HUDEP-2 (cell line): ENCODE measurements around the gene SRGAP1.
"Not testable (repeated sequence)": the region's sequence is repeated elsewhere in the genome, so short reads cannot be mapped to it uniquely, and the experiment has no call there.

Source experiments
- DNase-seq, 76 experiments: peaks; one replicate each; lab custom pipeline; 2025; ENCODE audit not compliant: unreplicated experiment in 76 of 76; lab: John Stamatoyannopoulos, UW

Gene SRGAP1

GRCh38 chr12:64034056-64034455 lies 189.6 kb downstream of the SRGAP1 start:
- not testable (repeated sequence) for DNase-seq

- DNase-seq: no peak
These were observed 190.5 kb downstream of the SRGAP1 start for GRCh38 chr12:64034901-64035576.

GRCh38 chr12:64036414-64036813 lies 191.9 kb downstream of the SRGAP1 start:
- DNase-seq: no peak

GRCh38 chr12:64039281-64039871 lies 194.9 kb downstream of the SRGAP1 start:
- no peak for DNase-seq

GRCh38 chr12:64042911-64043310 lies 198.4 kb downstream of the SRGAP1 start:
- DNase-seq: no peak

- DNase-seq: no peak
These were observed 199.7 kb downstream of the SRGAP1 start for GRCh38 chr12:64044191-64044590.

GRCh38 chr12:64051057-64051456 lies 206.6 kb downstream of the SRGAP1 start:
- no peak for DNase-seq

GRCh38 chr12:64053117-64053516 lies 208.6 kb downstream of the SRGAP1 start:
- no peak for DNase-seq

GRCh38 chr12:64054079-64054520 lies 209.6 kb downstream of the SRGAP1 start:
- no peak for DNase-seq

- DNase-seq: no peak
These were observed 212.2 kb downstream of the SRGAP1 start for GRCh38 chr12:64056741-64057140.

- no peak for DNase-seq
These were observed 213.2 kb downstream of the SRGAP1 start for GRCh38 chr12:64057706-64058105.

GRCh38 chr12:64058541-64059265 lies 214.2 kb downstream of the SRGAP1 start:
- DNase-seq: no peak

GRCh38 chr12:64059685-64060084 lies 215.2 kb downstream of the SRGAP1 start:
- DNase-seq: no peak

GRCh38 chr12:64061868-64062375 lies 217.4 kb downstream of the SRGAP1 start:
- DNase-seq: no peak

GRCh38 chr12:64063121-64063520 lies 218.6 kb downstream of the SRGAP1 start:
- no peak for DNase-seq

- no peak for DNase-seq
These were observed 219.7 kb downstream of the SRGAP1 start for GRCh38 chr12:64064240-64064639.

- DNase-seq: no peak
These were observed 220.2 kb downstream of the SRGAP1 start for GRCh38 chr12:64064706-64065105.

GRCh38 chr12:64065881-64066451 lies 221.5 kb downstream of the SRGAP1 start:
- no peak for DNase-seq

GRCh38 chr12:64066776-64067175 lies 222.3 kb downstream of the SRGAP1 start:
- no peak for DNase-seq

- DNase-seq: no peak
These were observed 226.0 kb downstream of the SRGAP1 start for GRCh38 chr12:64070454-64070853.

- no peak for DNase-seq
These were observed 228.5 kb downstream of the SRGAP1 start for GRCh38 chr12:64072916-64073575.
